Heart right ventricle (tissue), 16 donors: ENCODE results near the gene SKIDA1. TPM values are rescaled to one million over a fixed set of nuclear protein-coding genes. Genes with fewer than 3 reads are reported as not detected.
A peak's percentile ranks its signal among the peaks of the same experiment; 100 is the strongest.

Experiments used
- ATAC-seq, 8 donors: fragments of 200-7000 bp; cut with Tn5 transposase; one replicate each; pipeline ENCODE4 v1.9.1; 2020; ENCODE audit warnings: mild to moderate bottlenecking in 8 of 8, moderate library complexity in 8 of 8, moderate number of reproducible peaks in 1 of 8
- DNase-seq, 2 donors: peaks; one replicate each; pipeline ENCODE4 v3.0.0-alpha.2; 2020
- H3K27ac ChIP-seq, 10 donors: fragments of 200-600 bp; sonication (generic) in 2 of 10; one replicate each; pipeline versions ENCODE4 v1.5.0 to v1.8.0; 2020 to 2022; ENCODE audit warnings: mild to moderate bottlenecking in 3 of 10
- H3K27me3 ChIP-seq, 7 donors: fragments of 200-600 bp; one replicate each; pipeline ENCODE4 v1.8.0; 2021 to 2022; ENCODE audit warnings: mild to moderate bottlenecking in 2 of 7
- H3K36me3 ChIP-seq, 9 donors: fragments of 200-600 bp; sonication (generic) in 1 of 9; one replicate each; pipeline versions ENCODE4 v1.5.0 to v1.8.0; 2020 to 2022; ENCODE audit warnings: mild to moderate bottlenecking in 2 of 9
- H3K4me1 ChIP-seq, 9 donors: fragments of 200-600 bp; sonication (generic) in 1 of 9; one replicate each; pipeline versions ENCODE4 v1.5.0 to v1.8.0; 2020 to 2022; ENCODE audit warnings: mild to moderate bottlenecking in 4 of 9
- H3K4me3 ChIP-seq, 10 donors: fragments of 200-600 bp; sonication (generic) in 2 of 10; one replicate each; pipeline versions ENCODE4 v1.5.0 to v1.8.0; 2020 to 2022; ENCODE audit warnings: mild to moderate bottlenecking in 7 of 10, moderate library complexity in 2 of 10
- H3K9me3 ChIP-seq, 11 donors: fragments of 200-600 bp in 10 of 11; sonication (generic) in 2 of 11; one replicate each; pipeline versions ENCODE4 v1.5.0 to v1.8.0; 2013 to 2022; ENCODE audit warnings: mild to moderate bottlenecking in 2 of 11, control low read depth in 1 of 11, moderate library complexity in 1 of 11
- WGBS, 2 donors: extraction: QIAGEN DNeasy Blood & Tissue Kit; methylation state at CpG; one replicate each; pipeline ENCODE4 v1.1.7; 2013; ENCODE audit warnings: inconsistent platforms in 1 of 2; 5-methylcytosine and 5-hydroxymethylcytosine counted together
- intact Hi-C, 10 donors: fragments of 100-400 bp; cut with DNase I; formaldehyde crosslinking; loops; one replicate each; pipeline versions ENCODE4 v1.11.1 to v1.14.2; 2022
- polyA plus RNA-seq, 2 donors: library from polyadenylated mRNA; stranded (reverse); fragments of 200-250 nt; gene quantifications; one replicate each; pipeline ENCODE4 v1.2.3, GENCODE V29; 2013
- total RNA-seq, 10 donors: library from RNA; stranded (reverse); fragmentation: NEBNext Ultra II Directional in 3 of 10; extraction: Animal tissue kit (Norgen Biotek cat#: 25700) in 3 of 10; gene quantifications; one replicate each; pipeline versions ENCODE4 v1.2.1 to v1.2.4, GENCODE V29; 2021 to 2023
- TF ChIP-seq, protein P1 (sequence below), 9 donors: fragments of 200-600 bp; sonication (generic) in 2 of 9; IDR thresholded peaks; one replicate each; pipeline versions ENCODE4 v1.5.0 to v1.8.0; 2021 to 2022; ENCODE audit warnings: antibody characterized with exemption in 9 of 9, mild to moderate bottlenecking in 5 of 9, moderate library complexity in 1 of 9
- donor health status: Arrhythmogenic right ventricular cardiomyopathy.
- donor health status: ischemic (EF 13 %, LVEDD 7.1; RV severe dilation, severe dysfunction).
- donor health status: healthy with polysubstance abuse.
- donor health status: DM: no; HTN: yes; CAD: no.
- donor health status: DM: no; HTN: no; CAD: no.
- donor health status: ischemic (EF 25% LVEDD 6.9; RV normal size, moderate dysfunction).
- donor health status: ischemic (EF 25% LVEDD 5.7; RV mildly dilated, moderate dysfunction).
- donor health status: healthy.
- donor health status: DM: yes; HTN: yes; CAD: no.
- donor health status: Ischemic cardiomyopathy.
- donor health status: ischemic (EF 35%, LVEDD 5.7; RV mildly dilated, moderate dysfunction).
- donor health status: nonischemic (EF 11% LVEDD 7.7; RV severe dilation, severe dysfunction).
- donor health status: DM: yes; HTN: yes; CAD: no.
- donor health status: PGD.
- donor health status: ischemic (EF 29% LVEDD 5.4; RV normal size, mild dysfunction).
- donor health status: nonischemic (EF 23%, LVEDD 6.1; RV moderate dilation, normal function).

SKIDA1 gene
- total and polyA plus RNA-seq, 12 donors, result 0.23 to 6.4 (median 2.6) TPM

DNA sequence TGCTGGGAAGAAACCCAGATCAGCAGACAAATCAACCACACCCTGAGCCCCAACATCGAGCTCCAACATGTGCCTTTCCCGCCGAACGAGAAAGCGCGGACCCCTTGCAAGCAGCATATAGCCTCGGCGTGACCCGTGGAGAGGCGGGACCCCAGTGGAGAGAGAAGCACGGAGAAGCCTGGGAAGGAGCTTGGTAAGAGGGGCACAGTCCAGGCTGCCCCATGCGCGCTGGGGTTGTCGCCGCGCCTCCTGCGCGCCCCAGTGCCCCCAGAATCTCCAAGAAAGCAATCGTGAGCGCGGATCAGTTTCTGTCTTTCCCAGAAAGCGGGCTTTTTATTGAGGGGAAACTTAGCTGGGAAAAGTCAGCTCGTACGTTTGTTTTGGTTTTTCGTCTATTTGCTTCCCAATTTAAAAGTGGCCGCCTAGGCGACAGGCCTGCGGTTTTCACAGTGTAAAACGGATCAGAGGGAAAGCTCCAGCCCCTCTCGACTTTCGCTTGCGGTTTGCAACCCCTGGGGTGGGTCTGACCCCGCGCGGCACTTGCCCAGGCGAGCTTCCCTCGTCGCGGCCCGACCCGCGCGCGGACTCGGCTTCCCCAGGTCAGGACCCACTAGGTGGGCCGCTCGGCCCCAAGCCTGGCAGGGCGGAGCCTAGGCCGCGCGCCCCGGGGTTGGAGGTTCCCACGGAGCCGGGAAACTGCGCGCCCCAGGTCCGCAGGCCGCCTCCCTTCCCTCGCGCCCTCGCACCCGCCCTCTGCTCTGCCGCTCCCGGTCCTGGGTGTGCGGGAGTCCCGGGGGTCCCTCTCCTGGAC lies 31.1 kb downstream of the SKIDA1 start:
- peak overlapping the region; percentile 14 to 91 (median 84) for H3K27ac ChIP-seq
- DNase-seq (peak in 1 of 2 donors; percentile 52), ATAC-seq (peak; percentile 34 to 63 (median 58))
- H3K4me3 ChIP-seq, result peak overlapping the region; percentile 57 to 89 (median 80)
- 7 to 10% methylated on average over 66 of the region's 66 CpGs for WGBS, 2 donors
- intact Hi-C loops, result loop anchor here (1.0 to 10.0 kb wide), 19 partner anchors 38 to 1493 kb away; partner anchors contain the start of genes MLLT10 (in 6 of the 10) and BMI1 (in 2 of the 10)
- peaks cover 0 to 53% (median 0%) of the 10 kb centered on the region in 7 donors for H3K27me3 ChIP-seq
- TF ChIP-seq, protein P1, sequence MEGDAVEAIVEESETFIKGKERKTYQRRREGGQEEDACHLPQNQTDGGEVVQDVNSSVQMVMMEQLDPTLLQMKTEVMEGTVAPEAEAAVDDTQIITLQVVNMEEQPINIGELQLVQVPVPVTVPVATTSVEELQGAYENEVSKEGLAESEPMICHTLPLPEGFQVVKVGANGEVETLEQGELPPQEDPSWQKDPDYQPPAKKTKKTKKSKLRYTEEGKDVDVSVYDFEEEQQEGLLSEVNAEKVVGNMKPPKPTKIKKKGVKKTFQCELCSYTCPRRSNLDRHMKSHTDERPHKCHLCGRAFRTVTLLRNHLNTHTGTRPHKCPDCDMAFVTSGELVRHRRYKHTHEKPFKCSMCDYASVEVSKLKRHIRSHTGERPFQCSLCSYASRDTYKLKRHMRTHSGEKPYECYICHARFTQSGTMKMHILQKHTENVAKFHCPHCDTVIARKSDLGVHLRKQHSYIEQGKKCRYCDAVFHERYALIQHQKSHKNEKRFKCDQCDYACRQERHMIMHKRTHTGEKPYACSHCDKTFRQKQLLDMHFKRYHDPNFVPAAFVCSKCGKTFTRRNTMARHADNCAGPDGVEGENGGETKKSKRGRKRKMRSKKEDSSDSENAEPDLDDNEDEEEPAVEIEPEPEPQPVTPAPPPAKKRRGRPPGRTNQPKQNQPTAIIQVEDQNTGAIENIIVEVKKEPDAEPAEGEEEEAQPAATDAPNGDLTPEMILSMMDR (IDR thresholded peaks at IDR 0.05), result peak in 2 of 9 donors; percentile 15 to 17
- no peaks in the 10 kb centered on the region for H3K36me3 ChIP-seq
- H3K9me3 ChIP-seq, result no peaks in the 10 kb centered on the region
- H3K4me1 ChIP-seq, result peaks cover 0 to 38% (median 6%) of the 10 kb centered on the region in 9 donors

DNA sequence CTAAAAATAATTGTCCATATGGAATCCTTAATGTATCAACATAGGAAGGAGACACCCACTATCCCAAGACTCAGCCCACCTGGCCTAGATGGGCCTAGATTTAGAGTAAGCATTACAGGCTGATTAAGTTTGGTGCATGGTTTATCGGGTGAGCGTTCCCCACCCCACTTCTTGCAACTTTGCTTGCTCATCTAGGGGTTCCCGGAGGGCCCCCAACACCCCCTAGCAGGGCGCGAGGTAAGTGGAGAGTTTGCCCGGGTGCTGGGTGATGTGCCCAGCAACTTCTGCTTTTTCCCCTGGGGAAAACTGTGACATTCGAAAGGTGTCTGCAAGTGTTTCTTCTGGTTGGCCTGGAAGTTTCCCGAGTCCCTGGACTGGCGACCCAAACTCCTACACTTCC lies 31.7 kb downstream of the SKIDA1 start:
- no peaks in the 10 kb centered on the region for H3K9me3 ChIP-seq
- DNase-seq (no peak), ATAC-seq (no peak)
- peak overlapping the region in 8 of 10 donors; percentile 79 to 91 (median 87) for H3K27ac ChIP-seq
- H3K4me1 ChIP-seq, result peaks cover 0 to 36% (median 8%) of the 10 kb centered on the region in 9 donors
- H3K4me3 ChIP-seq, result peak overlapping the region in 9 of 10 donors; percentile 66 to 89 (median 82)
- TF ChIP-seq, protein P1 (IDR thresholded peaks at IDR 0.05), result no peak
- intact Hi-C loops, result loop anchor here (1.0 to 10.0 kb wide), 10 partner anchors 181 to 1491 kb away; partner anchors contain the start of gene BMI1 (in 2 of the 10)
- H3K27me3 ChIP-seq, result peaks cover 0 to 47% (median 0%) of the 10 kb centered on the region in 7 donors
- H3K36me3 ChIP-seq, result no peaks in the 10 kb centered on the region
- WGBS, 2 donors, result 59 to 61% methylated on average over 9 of the region's 9 CpGs

DNA sequence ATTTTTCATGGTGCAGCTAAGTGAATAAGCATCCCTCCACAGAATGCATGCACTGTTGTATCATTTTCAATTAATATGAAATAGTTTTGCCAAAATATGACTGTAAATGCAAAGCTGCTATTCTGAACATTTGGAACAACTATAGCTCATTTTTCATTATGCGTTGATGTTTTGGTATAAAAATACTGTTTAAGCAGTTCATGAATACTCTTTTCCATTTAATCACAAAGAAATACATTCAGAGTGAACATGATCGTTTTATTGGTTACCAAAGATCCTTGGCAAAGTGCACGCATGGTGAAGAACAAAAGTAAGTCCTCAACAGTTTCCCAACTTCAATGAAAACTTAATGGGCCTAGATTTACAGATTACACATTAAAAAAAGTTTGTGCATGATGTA lies 33.1 kb downstream of the SKIDA1 start:
- Histone ChIP-seq H3K4me1 (peaks cover 0 to 31% (median 9%) of the 10 kb centered on the region in 9 donors), H3K27me3 (peaks cover 0 to 34% (median 0%) of the 10 kb centered on the region in 7 donors), H3K36me3 (no peaks in the 10 kb centered on the region), H3K27ac (no peak overlapping the region), H3K9me3 (no peaks in the 10 kb centered on the region), H3K4me3 (no peak overlapping the region)
- ATAC-seq (no peak), DNase-seq (no peak)
- WGBS, 2 donors, result 88 to 90% methylated on average over 3 of the region's 3 CpGs
- intact Hi-C loops, result loop anchor here in 8 of 10 donors (5.0 to 10.0 kb wide), 6 partner anchors 182 to 1492 kb away; partner anchors contain the start of gene BMI1 (in 2 of the 8)
- TF ChIP-seq, protein P1 (IDR thresholded peaks at IDR 0.05), result no peak

DNA sequence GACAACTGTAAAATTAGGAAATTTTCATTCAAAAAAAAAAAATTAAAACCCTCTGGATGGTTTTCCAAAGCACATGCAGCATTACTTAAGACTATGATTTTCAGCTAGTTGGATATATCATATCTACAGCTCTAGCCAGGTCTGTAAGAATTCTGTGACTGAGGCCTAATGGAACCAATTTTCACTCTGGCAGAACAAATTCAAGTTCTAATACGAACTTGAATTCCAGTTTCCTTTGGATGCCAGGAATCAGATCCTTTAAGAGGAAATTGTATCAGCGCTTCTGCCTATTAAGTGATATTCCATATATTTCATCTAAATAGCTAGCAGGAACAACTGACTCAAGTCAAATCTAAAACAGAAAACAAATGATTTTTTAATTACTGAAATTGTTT lies 34.8 kb downstream of the SKIDA1 start:
- no peak overlapping the region for H3K4me3 ChIP-seq
- intact Hi-C loops, result loop anchor here in 8 of 10 donors (5.0 to 10.0 kb wide), 6 partner anchors 184 to 1494 kb away; partner anchors contain the start of gene BMI1 (in 2 of the 8)
- TF ChIP-seq, protein P1 (IDR thresholded peaks at IDR 0.05), result no peak
- no peak for ATAC-seq
- H3K4me1 ChIP-seq, result peaks cover 0 to 19% (median 6%) of the 10 kb centered on the region in 9 donors
- no peak for DNase-seq
- no peaks in the 10 kb centered on the region for H3K36me3 ChIP-seq
- peaks cover 0 to 21% (median 0%) of the 10 kb centered on the region in 7 donors for H3K27me3 ChIP-seq
- no peaks in the 10 kb centered on the region for H3K9me3 ChIP-seq
- no peak overlapping the region for H3K27ac ChIP-seq
- WGBS, 2 donors, result 68 to 79% methylated on average over 2 of the region's 2 CpGs
